HG02610 (cell line): Measurements from ENCODE around the gene FIBP.
A peak's percentile ranks its signal among the peaks of the same experiment; 100 is the strongest.
"Not testable (repeated sequence)": the region's sequence is repeated elsewhere in the genome, so short reads cannot be mapped to it uniquely, and the experiment has no call there.

Experiments used
- ATAC-seq: cut with Tn5 transposase; IDR thresholded peaks from one replicate; pipeline ENCODE4 v1.9.1; 2021; ENCODE audit warnings: mild to moderate bottlenecking, moderate library complexity; ENCODE audit not compliant: unreplicated experiment

FIBP gene

DNA sequence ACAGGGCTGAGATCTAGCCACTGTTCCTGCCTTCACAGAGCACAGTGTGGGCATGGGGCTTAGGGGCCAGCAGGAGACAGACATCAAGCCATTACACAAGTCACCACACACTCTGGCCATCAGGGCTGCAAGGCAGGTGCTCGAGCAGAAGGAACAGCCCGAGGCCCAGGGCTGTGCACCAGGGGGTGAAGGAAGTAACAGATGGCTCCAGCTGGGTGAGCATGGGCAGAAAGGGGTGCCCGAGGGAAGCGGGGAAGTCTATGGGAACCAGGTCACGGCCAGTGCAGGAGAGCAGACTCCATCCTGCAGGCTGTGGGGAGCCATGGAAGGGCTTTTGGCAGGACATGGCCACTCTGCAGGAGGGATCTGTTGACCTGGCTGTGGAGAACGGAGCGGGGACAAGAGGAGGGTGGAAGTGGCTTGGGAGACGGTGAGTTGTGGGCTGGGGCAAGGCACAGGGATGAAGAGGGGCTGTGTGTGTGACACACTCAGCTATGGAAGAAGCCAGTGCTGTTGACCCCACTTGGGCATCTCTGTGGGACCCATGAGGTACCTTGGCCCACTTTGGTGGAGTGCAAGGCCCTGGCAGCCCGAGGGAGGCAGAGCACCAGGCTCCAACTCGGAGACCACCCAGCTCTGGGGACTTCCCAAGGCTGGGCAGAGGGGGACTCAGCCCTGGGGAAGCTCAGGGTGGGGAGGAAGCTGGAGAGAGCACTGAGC, 27.0 kb upstream of the FIBP start:
- no peak for ATAC-seq

DNA sequence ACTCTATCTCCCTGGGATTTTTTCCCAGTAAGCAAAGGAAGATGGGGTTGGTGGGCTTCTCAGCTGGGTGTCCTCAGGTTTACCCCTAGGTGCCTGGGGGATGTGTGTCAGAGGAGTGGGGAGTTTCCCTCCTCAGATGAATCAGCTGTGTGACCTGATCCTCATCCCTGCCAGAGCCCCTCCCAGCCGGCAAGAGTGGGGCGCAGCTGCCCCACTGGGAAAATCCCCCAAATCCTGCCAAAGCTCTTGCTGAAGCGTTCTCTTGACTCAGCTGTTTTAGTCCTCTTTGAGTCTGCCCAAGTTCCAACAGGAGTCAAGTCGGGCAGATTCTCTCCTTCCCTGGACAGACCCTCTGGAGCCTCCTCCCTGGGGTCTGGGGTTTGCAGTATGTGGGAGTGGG, 24.6 kb upstream of the FIBP start:
- ATAC-seq = no peak

DNA sequence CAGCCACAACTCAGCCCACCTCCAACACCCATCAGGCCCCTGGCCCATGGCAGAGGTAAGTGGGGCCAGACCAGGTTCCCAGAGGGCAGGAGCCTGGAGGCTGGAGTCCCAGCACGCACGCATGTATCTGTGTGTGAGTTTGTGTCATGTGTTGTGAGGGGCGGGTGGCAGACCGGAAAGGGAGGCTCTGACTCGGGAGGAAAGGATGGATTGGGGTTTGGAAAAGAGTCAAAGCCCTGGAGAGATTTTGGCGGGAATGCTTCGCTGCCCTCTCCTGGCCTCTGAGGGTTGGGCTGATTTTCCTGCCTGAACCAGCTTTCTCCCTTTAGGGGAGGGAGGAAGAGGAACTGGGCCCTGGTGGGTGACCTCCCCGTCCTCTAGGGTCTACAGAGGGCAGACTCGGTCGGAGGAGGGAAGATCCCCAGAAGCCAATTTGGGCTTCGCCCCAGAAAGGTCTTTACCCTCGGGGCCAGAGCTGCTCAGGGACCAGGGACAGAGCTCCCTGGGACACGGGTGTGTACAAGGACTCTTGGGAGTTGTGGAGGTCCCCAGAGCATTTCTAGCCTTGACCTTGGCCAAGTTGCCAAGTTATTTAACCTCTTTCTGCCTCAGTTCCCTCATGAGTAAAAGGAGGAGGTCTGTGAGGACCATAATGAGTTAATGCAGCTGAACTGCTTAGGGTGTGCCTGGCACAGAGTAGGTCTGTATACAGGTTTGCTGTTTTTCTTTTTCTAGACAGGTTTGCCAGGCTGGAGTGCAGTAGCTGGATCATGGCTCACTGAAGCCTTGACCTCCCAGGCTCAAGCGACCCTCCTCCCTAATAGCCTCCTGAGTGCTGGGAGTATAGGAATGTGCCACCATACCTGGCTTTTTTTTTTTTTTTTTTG, 23.7 kb upstream of the FIBP start:
- ATAC-seq = no peak

DNA sequence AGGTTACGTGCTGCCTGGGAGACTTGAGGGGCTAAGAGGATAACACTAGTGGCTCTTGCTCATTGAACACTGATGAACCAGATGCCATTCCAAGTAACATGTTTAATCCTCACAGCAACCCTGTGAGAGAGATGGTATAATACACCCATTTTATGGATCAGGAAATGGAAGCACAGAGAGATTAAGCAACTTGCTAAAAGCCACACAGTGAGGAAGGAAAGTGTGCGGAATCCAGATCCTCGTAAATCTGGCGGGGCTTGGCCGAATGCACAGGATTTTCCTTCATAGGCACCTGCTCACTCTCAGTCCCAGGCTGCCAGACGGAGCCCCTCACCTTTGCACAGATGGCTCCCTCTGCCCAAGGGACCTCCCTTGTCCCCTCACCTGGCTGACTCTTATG, 19.6 kb upstream of the FIBP start:
- no peak for ATAC-seq

DNA sequence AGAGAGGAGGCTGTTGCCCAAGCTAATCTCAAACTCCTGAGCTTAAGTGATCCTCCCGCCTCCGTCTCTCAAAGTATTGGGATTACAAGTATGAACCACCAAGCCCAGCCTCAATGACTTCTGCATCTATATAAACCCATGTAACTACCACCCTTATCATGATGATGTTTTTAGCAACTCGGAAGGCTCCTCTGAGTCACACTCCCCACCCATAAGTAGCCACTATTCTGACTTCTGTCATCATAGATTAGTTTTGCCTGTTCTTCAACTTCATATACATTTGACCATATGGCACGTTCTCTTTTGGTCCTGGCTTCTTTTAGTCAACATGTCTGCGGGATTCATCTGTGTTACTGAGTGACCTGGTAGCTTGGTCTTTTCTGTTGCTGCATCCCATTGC, 18.3 kb upstream of the FIBP start:
- ATAC-seq = no peak

DNA sequence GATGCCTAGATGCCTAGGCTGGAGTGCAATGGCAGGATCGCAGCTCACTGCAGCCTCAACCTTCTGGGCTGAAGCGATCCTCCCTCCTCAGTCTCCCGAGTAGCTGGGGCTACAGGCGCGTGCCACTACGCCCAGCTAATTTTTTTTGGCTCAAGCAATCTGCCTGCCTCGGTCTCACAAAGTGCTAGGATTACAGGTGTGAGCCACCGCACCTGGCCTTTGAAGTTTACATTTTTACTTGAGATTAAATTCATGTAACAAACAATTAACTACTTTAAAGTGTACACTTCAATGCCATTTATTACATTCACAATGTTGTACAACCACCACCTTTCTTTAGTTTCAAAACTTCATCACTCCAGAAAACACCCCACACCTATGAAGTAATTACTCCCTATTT, 15.4 kb upstream of the FIBP start:
- no peak for ATAC-seq

DNA sequence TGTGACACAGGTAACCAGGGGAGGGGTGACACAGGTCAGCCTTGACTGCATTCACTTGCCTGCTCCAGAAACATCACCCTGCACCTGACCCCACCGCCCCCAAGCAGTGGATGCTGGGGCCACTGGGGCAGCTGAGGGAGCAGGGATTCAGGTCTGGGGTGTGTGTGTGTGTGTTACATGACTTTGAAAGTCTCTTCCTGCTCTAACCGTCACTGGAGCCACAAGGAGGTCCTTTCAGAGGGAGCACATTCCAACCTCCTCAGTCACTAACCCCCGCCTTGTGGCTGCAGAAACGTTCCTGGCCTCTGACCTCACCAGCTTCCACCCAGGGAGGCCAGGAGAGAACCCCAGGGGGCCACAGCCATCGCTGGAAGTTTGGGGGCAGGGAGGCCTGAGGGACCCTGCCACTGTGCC, 14.8 kb upstream of the FIBP start:
- no peak for ATAC-seq

DNA sequence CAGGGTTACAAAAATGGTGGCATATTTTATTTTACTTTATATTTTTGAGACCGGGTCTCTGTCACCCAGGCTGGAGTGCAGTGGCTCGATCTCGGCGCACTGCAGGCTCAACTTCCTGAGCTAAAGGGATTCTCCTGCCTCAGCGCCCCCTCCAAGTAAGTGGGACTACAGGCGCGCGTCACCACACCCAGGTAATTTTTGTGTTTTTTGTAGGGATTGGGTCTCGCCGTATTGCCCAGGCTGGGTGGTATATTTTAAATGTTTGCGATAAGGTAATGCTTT, 12.6 kb upstream of the FIBP start:
- ATAC-seq = no peak

DNA sequence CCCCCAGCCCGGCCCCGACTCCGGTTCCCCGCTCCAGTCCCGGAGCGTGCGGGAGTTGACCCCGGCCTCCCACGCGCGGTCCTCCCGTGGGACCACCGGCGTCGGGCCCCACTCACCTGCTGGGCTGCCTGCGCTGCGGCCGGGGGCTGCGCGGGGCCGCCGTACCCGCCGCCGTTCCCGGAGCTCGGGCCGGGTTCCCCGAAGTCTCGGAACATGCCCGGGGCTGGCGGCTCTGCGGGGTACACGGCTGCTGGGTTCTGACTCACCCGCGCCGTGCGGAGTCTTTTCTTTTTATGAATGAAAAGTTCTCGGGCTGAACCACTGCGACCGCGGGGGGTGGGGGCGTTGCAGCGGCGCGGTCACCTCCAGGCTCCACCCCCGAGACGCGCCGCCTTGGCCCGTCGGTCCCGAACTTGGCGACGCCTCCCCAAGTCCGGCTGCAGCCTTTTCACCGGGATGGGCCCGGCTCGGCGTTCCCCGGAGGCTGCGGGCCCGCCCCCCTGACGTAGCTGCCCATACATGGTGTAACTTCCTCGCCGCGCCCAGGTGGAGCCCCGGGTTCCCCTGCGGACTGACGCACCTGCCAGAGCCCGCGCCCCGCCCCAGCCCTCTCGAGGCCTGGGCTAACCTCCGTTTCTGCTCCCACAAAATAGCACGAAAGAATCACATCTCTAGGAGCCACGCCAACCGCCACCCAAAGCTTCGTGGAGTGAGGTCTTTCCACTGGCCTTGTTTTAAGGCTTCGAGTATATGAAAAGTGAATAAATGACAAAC, 12.0 kb upstream of the FIBP start, which contains the start of gene FOSL1:
TSS of gene FOSL1 (minus strand) at position 264 of the 774 bp plus-strand sequence. CDS start at position 215, 49 bp downstream.
- ATAC-seq = peak; percentile 70

DNA sequence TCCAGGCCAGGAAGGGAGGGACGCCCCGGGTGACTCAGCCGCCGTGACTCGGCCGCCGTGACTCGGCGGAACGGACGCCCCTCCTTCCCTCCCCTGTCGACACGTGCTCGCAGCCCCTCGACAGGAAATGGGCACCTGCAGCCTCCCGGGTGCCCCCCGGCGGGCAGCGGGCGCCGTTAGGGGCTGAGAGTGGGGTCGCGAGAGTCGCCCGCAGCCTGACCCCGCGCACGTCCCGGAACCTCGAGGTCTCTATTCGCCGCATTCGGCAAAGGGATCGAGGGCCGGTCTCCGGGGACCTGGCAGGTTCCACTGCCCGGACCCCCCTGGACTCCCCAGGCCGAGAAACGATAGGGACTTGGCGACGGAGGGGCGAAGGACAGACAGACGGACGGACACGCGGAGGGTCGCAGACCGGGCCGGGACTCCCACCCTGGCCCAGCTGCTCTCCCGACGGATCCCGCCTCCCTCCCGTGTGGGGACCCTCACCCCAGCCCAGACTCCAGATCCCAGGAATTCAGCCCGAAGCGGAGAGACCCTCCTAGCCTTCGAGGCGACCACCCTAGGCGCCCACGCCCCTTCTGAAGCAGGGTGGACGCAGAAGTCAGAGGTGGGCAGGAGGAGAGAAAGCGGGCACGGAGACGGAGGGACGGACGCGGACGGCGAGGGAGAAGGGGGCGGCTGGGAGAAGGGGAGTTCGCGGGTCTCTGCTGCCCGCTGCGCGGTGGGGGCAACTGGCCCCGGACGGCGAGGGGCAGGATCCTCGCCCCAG, 11.3 kb upstream of the FIBP start:
- no peak for ATAC-seq

DNA sequence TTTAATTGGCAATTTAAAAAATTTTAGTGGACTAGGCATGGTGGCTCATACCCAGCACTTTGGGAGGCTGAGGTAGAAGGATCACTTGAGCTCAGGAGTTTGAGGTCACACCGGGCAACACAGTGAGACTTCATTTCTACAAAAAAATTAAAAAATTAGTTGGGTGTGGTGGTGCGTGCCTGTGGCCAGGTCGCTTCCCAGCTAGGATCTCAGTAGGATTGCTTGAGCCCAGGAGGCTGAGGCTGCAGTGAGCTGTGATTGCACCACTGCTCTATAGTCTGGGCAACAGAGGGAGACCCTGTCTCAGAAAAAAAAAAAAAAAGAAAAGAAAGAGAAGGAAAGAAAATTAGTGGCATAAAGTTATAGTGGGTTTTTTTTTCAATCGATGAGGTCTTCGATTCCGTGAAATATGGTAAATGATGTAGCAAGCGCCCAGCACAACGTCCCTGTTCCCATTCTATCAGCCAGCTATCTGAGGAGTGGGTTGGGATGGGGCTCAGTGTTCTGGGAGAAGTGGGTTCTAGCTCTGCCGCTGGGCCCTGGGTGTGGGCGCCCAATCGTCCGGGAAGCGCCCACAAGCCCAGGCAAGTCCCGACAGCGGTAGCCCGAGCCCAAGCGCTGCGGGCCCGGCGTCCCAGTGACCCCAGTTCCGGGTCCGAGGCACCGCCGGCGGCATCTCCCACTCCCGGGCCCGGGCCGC, 10.5 kb upstream of the FIBP start:
- ATAC-seq = no peak

DNA sequence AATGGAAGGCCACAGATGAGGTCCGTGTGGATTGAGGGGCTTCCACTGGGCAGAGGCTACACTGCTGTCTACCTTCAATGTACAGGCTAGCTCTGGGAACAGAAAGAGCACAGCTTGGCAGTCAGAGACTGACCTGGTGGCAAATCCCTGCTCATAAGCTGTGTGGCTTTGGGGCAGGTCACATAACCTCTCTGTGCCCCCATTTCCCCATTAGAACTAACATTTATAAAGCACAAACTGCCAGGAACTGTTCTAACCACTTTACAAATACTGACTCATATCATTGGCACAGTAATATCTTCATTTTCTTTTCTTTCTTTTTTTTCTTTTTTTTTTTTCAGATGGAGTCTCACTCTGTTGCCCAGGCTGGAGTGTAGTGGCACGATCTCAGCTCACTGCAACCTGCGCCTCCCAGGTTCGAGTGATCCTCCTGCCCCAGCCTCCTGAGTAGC, 8.8 kb upstream of the FIBP start:
- ATAC-seq = no peak

DNA sequence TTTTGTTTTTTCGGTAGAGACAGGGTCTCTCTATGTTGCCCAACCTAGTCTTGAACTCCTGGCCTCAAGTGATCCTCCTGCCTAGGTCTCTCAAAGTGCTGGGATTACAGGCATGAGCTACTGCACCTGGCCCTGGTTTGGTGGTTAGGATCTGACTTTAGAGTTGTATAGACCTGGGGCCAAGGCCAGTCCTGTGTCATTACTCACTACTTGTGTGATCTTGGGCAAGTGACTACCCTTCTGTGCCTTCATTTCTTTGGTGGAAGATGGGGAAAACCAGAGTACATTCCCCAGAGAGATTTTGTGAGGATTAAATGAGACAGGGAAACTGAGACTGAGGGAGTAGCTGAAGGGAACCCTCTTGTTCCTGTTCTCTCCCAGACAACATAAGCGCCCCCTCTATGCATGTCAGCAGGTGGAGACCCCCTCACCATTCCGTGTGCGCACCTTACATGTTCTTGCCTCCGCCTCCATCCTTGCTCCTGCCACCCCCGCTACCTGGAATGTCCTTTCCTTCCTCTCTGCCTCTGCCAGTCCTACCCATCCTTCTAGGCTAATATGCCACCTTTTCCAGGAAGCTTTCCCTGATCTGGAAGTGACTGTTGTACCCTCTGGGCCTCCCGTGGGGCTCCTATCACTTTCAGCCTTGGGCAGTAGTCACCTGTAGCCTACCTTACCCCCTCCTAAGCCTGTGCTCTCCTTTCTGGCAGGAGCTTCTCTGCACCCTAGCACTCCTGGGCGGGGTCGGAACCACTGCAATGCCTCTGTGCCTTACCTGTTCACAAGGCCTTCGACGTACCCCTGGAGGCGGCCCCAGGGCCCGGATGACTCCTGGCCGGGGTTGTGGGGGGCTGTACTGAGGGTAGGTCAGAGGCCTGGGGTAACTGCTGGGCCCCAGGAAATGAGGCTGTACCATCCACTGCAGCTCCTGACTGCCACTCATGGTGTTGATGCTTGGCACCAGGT, 8.0 kb upstream of the FIBP start:
- ATAC-seq = no peak

DNA sequence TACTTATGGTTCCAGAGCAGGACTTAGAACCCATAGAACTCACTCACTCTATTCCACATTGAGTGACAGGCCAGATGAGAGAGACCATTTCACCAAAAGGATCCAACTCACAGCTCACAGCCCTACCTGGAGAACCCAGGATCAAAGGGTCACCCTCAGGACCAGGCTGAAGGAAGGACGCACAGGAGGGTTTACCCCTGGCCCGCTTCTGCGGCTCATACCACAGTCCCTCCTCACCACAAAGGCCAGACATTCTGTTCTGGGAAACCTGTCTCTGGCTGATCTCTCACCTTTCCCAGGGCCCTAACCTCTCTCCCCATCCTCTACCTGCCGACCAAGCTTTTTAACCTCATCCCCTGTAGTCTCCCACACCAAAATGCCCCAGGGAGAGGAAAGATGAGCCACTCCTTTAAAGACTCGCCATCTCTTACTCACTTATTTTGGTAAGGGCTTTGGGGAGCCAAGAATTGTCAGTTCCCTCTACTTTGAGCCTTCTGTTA, 7.3 kb upstream of the FIBP start:
- no peak for ATAC-seq

DNA sequence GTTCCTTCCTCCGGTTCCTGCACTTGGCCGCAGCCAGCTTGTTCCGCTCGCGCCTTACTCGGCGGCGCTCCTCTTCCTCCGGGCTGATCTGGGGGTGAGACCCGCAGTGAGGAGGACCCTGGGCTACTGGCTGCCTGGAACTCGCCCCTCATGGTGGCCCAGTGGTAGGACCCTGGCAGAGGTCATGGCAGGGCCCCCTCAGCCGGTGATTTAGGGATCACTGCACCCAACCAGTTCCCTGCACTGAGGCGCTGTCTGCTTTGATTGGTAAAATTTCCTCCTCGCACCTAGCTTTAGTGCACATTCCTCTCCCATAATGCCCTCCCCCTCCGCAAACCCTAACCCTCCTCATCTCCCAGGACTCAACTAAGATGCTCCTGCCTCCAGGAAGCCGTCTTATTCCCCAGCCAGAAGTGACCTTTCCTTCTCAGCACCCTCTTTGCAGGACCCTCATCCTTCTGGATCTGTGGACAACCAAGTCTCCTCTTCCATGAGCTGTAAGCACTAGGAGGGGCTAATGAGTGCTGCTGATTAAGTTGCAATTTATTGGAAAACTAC, 5.8 kb upstream of the FIBP start:
- ATAC-seq = no peak

DNA sequence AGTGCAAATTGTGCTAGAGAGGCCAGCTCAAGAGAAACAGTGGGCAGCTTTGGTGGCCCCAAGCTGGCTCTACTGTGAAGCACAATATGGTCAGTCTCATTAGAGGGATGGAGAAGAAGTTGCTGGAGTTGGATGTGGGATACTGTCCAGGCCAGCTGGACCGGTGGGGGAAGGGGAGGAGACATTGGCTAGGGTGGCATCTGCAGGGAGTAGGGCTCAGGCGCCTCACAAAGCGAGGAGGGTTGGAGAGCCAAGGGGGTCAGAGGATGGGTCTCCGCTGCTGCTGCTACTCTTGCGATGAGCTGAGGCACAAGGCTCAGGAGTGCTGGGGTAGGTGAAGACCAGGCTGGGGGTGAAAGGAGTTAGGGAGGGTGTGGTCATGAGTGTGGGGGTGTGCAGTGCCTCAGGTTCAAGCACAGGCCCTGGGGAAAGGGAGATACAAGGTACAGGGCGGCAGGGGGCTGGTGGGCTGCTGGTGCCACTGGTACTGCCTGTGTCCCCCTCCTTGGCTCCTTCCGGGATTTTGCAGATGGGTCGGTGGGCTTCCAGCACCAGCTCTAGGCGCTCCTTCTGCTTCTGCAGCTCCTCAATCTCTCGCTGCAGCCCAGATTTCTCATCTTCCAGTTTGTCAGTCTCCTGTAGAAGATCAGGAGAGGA, 4.5 kb upstream of the FIBP start:
- ATAC-seq = no peak

DNA sequence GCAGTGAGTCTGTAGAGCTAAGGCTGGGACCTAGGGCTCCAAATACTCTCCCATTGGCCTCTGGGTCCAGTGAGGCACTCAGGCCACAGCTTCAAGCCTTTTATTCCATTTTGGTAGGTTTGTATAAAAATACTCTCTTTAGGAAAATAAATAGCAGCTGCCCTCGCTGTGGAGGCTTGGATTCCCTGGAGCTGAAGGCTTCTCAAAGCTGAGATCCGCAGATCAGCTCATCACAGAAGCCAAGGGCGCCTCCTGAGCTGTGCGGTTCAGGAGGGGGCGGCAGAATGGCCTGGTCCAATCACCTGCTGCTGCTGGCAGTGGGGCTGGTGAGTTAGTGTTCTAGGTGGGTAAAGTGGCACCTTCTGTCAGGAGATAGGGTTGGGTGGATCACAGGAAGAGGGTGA, 3.9 kb upstream of the FIBP start:
- not testable (repeated sequence) for ATAC-seq
